GM19328 (cell line): ENCODE measurements around the gene ERI3.

Experiments
- ATAC-seq: cut with Tn5 transposase; IDR thresholded peaks from one replicate; pipeline ENCODE4 v1.9.1; 2021; ENCODE audit warnings: mild to moderate bottlenecking, moderate library complexity; ENCODE audit not compliant: unreplicated experiment

The ERI3 gene

DNA sequence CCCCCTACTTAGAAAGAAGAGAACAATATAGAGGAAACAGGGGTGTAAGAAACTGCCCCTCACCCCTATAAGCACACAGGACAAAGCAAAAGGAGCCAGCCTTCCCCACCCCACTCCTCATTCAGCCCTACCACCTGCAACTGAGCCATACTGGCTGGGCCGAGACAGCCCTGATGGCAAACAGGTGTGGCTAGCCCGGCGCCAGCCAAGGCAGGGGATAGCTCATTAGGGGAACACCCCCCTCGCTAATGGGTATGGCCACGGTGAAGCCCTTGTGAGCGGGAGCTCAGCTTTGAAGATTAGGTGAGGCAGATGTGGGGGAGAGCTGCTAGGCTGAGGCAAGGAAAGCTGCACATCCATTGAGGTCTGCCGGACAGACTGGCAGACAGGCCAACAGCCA is 65.5 kb downstream of the ERI3 start:
- ATAC-seq = no peak

DNA sequence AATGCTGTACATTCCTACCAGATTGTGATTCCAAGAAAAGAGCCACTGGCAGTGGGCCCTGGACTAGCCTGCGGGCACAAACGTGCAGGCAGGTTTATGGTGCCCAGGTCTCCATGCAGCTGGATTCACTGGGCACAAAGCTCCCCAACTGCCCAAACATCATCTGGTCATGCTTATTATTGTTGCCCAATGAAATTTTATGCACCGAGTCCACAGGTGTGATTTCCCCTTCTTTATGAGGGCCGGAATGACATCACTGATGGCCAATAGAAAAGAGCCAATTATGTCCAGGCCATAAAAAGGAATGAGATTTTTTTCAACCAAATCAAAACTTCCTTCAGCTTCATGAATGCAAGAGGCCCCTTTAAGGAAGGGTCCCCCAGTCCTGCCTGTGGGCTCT is 66.2 kb downstream of the ERI3 start:
- ATAC-seq = no peak

- ATAC-seq = no peak
Measured at GRCh38 chr1:44284184-44284583, 70.9 kb downstream of the ERI3 start.

DNA sequence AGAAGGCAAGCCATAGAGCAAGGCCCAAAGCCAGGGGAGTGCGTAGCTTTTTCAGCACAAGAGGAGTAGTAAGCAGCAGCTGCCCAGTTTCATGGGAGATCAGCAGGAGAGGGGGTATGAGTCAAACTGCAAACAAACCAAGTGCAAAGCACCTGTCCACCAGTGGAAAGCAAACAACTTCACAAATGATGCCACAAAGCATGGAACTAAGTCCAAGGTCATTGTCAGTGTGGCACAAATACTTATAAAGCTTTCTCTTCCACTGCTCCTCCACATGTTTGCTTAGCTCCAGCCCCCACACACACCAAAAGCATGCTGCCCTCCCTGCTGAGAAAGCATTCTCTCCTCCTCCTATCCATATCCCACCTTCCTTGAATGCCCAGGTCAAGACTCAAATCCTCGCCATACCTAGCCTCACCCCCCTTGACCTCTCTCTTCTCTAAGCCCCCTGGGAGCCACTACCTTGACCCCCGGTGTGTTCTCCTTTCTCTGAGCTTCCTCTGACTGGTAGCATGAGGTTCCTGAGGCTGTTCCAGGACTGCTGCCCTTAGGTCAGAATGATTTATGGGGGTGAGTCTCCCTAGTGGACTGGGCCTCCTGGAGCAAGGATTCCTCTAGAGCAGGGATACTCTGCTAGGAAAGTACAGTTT is 71.4 kb downstream of the ERI3 start:
- ATAC-seq = no peak

DNA sequence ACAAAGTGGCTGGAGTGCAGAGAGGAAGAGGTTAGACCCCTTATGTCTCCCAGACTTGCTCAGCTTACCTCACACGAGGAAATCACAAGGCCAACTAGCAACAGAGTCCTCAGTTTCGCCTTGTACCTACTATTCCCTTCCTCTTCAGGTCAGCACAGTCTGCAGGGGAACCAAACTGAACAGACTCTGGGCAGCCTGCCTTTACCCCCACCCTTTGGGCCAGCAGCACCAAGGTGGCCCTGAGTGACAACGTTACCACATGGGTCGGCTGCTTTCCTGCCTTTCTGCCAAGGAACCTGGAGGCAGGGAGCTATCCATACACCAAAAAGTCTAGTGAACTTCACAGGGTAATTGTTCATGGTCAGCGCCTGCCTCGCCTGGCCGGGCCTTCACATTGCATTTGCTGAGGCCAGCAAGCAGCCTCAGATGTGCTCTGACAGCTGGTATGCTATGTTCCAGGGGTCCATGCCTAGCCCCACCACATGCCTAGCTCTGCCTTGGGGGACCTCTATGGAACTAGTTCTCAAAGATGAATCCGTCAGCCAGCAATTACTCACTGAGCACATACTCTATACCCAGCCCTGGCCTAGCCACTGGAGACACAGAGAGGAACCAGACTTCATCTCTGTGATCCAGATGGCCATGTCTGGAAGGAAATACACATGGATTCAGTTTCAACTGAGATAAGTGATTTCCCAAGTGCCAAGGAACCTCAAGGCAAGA is 72.2 kb downstream of the ERI3 start:
- no peak for ATAC-seq

DNA sequence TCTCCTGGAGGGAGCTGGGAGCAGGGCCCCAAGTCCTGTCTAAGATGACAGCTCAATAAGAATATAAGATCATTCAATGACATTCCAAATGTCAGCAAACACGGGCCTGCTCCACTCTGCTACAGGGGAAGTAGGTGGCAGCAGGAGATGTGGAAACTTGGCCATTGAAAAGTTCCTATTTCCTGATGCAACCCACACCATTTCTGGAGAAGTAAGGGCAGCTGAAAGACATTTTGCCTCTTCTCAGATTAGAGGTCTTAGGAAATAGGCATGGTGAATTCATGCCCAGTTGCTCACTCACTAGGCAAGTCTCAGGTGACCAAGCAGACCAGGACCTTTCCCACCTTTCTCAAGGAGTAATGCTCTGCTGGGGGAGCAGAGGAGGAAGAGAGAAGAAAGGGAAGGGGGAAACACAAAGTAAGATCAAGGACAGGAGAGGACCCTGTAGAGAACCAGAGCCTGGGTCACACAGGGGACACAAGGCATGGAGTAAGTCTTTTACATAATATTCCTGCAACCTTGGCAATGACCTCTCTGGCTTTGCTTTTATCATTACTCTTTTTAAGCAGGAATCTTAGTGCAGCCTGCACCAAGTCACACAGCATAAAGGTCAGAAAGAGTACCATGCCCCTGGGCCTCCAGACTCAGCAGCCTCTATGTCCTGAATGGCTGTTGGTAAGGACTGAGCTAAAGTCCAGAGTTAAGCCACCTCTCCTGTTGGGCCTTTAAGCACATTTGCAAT is 72.9 kb downstream of the ERI3 start:
- no peak for ATAC-seq

DNA sequence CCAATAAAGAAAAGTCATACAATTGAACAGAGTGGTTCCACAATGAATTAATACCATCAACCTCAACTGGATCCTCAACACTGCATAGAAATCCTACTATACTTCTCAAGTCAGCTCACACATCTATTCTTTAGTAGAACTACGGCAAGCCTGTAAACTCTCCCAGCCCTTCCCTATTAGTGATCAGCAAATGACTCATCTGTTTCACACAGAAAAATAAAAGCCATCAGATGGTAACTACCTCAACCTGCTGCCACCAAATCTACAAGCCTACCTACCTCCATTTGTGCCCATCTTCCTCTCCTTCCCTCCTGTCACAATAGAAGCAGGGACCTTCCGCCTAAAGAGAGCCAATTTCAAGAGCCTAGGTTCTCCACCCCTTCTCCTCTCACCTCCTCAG is 78.2 kb downstream of the ERI3 start:
- ATAC-seq = no peak

GRCh38 chr1:44275991-44276405 is 79.1 kb downstream of the ERI3 start:
- no peak for ATAC-seq

GRCh38 chr1:44275296-44275962 is 79.6 kb downstream of the ERI3 start:
- no peak for ATAC-seq

DNA sequence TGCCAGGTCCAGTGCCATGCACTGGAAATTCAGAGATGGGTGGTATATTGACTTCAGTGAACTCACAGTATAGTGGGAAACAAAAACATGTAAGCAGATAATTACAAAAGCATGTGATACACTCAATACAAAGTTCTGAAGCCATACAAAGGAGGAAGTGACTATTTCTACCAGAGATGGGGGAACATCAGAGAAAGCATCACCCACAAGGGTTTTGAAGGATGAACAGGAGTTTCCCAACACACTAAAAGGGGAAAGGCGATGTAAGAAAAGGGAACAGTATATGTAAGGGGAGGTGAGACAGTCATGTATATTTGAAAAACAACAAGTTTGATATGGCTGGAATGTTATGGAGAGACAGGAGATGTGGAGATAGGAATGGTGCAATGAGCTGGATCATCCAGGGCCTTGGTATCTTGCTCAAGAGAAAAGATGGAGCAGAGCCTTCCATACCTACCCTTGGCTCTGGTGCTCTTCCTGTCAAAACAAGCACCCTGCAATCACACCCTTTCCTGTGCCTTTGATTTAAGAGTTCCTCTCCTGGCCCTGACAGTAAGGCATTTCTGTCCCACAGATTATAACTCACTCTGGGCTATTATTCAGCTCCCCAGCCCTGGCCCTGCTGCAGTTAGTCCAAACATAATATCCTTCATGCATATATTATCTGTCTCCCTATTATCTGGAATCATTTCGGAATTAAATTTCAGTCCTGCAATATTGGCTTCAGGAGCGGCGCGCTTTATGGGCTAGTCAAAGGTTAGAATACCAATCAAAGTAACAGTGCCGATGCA is 81.3 kb downstream of the ERI3 start:
- ATAC-seq = no peak

DNA sequence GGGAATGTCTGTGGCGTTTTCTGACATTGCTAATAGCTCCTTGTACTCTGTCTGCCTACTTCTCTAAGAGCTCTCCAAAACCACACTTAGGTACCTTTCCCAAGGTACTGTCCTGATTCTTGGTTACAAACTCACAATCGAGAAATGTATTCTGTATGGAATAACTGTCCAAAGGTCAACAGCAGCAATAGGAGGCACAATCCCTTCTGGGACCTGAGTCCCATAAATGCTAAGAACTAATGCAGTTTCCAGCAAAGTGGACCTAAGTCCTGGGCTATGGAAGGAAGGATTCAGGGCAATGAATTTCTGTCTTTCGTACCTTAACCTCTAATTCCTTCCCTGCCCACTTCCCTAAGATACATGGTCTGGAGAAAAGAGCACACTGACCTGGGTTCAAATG is 82.1 kb downstream of the ERI3 start:
- ATAC-seq = no peak

GRCh38 chr1:44271646-44272045 is 83.4 kb downstream of the ERI3 start:
- ATAC-seq = no peak

DNA sequence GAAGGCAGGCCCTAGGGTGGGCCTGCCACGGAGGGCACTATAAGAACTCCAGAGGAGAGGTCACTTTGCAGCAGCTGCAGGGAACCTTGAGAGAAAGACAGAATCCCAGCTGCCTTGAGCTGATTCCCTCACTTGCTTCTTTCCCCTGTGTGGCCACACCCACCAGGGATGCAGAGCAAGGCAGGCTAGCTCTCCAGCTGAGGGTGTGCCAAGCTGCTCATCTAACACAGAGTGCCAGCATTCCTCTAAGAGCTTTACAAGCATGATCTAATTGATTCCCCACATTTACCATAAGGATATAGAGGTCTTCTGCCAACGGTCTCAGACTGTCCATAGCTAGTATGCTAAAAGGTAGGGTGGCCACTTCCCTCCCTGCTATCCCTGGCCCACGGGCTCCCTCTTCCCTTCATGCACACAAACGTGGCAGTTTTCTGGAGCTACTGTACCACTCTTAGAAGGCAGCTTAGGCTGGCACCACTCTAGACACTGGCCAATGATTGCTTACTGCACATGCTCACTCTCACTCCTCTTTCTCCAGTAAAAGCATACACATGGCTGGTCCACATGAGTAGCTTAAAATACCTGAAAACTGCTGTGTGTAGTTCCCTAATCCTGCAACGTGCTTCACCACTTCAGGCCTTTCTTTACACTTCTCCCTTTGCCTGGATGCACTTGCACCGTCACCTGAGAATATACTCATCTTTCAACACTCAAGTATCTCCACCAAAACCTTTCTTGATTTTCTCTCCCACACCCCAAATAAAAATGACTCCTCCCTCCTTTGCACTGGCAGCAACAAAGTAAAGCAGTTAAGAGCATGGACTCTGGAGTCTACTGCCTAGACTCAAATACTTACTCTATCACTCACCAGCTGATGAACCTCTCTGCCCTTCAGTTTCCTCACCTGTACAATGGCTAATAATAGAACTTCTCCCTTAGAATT is 84.1 kb downstream of the ERI3 start:
- no peak for ATAC-seq

DNA sequence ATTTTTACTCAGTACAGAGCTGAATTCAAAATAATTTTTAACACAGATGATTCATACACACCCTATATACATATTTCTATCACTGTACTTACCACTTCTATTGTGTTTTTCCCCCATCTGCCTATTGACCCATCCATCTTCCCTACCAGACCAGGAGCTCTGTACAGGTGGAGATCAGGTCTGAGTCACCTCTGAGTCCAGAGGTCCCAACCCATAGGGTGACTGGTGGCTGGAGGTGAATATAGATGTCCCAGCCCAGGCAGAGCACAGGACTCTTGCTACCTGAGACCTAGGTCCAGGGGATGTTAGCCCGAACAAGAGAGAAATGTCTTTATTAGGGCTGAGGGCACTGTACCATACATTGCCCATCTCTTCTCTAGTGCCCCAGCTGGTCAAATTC is 87.0 kb downstream of the ERI3 start:
- no peak for ATAC-seq

DNA sequence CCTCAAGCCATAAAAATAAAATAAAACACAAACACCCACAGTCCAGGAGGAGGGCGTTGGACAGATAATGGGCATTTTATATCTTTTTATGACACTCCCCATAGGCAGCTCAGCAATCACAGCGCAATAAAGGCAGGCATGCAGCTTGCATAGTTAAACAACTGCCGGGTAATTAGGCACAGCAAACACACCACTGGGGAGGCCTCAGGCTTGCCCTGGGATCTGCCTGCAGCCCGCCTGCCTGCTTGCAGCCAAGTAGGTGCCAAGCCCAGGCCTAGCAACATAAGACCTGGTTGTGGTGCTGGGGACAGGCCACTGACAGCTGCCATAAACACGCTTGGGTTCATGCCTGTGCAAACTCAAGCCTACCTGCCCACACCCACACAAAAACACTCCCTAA is 87.6 kb downstream of the ERI3 start:
- no peak for ATAC-seq

DNA sequence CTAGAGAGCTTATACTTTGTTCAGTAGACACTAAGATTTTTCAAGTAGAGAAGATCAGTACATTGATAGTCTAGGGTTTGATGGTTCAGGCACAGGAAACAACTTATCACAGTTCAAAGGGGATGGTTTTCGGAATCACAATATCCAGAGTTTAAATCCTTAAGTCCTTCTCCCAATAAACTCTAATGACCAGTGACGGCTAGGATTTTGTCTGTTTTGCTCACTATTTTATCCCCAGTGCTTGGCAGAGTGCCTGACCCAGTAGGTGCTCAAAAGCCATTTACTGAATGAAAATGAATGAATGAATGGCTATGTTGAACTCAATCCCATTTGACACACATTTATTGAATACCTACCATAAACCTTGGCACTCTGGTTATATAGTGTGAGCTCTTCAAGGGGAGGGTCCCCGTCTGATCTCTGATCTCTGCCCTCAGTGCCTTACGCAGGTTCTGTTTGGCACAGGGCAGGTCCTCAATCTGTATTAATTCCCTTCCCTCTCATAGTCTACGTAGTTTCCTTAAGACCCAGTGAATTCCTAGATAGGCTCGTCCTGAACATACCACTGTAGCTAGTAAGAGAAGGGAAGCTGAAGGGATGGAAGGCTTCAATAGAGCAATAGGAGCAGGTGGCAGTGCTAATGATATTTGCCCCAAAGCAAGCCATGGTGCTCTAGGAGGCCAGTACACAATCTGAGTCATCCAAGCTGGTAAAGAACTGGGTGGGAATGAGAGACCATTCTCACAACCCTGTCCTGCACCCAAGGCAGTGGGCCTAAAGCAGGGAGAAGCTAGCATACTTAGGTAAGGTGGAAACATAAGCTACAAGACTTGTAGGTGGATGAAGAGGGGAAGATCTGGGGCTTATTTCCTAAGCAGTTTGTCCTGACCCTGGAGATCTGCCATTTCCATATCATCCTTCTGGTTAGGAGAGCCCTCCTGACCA is 88.4 kb downstream of the ERI3 start:
- ATAC-seq = no peak

DNA sequence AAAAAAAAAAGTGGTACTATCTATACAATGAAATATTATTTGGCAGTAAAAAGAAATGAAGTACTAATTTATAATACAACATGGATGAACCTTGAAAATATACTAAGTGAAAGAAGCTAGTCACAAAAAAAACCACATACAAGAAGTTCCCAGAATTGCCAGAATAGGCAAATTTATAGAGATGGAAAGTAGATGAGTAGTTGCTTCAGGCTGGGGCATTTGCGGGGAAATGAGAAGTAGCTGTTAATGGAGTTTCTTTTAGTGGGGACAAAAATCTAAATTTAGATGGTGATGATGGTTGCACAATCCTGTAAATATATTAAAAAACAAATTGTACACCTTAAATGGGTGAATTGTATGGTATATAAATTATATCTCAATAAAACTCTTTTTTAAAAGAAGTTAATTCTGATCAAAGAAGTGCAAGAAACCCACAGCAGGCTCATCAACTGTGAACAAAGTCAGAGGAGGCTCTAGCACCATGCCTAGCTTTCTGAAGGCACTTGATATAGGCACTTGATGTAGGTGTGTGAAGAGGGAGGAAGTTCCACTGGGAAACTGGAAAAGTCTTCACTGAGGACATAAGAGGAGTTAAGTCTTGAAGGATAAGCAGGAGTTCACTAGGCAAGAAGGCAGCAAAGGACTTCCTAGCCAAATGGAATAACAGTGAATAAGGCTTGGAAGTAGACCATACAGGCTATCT is 89.2 kb downstream of the ERI3 start:
- no peak for ATAC-seq

- no peak for ATAC-seq
Measured at GRCh38 chr1:44264451-44264771, 90.6 kb downstream of the ERI3 start.
